ENCODE measurements around the gene MAP3K4. TPM values are rescaled to one million over a fixed set of nuclear protein-coding genes. Genes with fewer than 3 reads are reported as not detected.

MAP3K4 gene
- total RNA-seq, 4 donors from 2014 or later: 24.3 to 99.0 (median 37.4) TPM

DNA sequence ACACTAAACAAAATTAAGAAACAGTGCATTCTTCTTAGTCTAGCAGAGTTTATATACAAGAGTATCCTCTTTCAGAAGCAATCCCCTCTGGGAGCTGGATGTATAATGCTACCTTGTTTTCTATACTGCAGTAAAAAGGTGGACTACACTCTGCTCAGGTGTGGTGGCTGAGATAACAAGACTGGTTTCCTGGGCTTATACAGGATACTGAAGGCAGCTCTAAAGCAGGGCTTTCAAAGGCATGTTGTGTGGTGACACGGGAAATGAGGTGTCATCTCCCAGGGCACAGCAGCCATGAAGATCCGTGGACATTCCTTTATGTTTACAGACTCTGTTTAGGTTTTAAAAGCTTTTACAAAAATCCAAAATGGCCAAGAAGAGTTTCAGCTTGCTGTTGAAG, 136.7 kb downstream of the MAP3K4 start:
- H3K36me3 ChIP-seq: peaks cover 0 to 17% (median 0%) of the 10 kb centered on the region in 3 donors
- H3K27me3 ChIP-seq: no peaks in the 10 kb centered on the region
- no peak for DNase-seq
- no peaks in the 10 kb centered on the region for H3K9me3 ChIP-seq
- no peaks in the 10 kb centered on the region for H3K4me1 ChIP-seq
- TF ChIP-seq, protein P1, sequence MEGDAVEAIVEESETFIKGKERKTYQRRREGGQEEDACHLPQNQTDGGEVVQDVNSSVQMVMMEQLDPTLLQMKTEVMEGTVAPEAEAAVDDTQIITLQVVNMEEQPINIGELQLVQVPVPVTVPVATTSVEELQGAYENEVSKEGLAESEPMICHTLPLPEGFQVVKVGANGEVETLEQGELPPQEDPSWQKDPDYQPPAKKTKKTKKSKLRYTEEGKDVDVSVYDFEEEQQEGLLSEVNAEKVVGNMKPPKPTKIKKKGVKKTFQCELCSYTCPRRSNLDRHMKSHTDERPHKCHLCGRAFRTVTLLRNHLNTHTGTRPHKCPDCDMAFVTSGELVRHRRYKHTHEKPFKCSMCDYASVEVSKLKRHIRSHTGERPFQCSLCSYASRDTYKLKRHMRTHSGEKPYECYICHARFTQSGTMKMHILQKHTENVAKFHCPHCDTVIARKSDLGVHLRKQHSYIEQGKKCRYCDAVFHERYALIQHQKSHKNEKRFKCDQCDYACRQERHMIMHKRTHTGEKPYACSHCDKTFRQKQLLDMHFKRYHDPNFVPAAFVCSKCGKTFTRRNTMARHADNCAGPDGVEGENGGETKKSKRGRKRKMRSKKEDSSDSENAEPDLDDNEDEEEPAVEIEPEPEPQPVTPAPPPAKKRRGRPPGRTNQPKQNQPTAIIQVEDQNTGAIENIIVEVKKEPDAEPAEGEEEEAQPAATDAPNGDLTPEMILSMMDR (IDR thresholded peaks at IDR 0.05): no peak
- no peak for TF ChIP-seq POLR2A (IDR thresholded peaks at IDR 0.05)
- no peak overlapping the region for H3K27ac ChIP-seq
- H3K4me3 ChIP-seq: no peak overlapping the region

DNA sequence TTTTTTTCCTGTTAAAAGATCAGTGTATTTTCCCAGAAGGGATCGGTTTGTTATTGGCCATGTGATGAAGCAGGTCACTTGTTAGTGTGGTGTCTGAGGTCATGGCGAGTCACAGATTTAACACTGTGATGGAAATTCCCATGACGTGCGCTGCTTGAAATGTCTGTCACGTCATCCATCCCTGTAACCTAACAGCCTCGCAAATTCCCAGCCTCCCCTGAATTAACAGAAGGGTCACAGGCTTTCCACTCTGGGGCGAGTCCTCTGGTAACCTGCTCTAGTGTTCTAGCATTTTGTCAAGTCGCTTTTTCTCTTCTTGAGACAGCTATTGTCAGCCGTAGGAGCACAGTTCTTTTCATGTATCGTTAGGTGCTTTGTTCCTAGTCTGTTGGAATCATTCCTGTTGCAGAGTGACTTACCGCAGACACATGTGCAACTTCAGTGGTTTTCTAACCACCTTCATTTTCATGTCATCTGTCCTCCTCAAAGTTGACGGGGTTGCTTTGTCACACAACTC, 137.2 kb downstream of the MAP3K4 start:
- no peak overlapping the region for H3K4me3 ChIP-seq
- TF ChIP-seq, protein P1 (IDR thresholded peaks at IDR 0.05): no peak
- TF ChIP-seq POLR2A (IDR thresholded peaks at IDR 0.05): no peak
- no peak overlapping the region for H3K27ac ChIP-seq
- H3K4me1 ChIP-seq: no peaks in the 10 kb centered on the region
- DNase-seq: no peak
- no peaks in the 10 kb centered on the region for H3K27me3 ChIP-seq
- H3K36me3 ChIP-seq: peaks cover 0 to 13% (median 0%) of the 10 kb centered on the region in 3 donors
- H3K9me3 ChIP-seq: no peaks in the 10 kb centered on the region

DNA sequence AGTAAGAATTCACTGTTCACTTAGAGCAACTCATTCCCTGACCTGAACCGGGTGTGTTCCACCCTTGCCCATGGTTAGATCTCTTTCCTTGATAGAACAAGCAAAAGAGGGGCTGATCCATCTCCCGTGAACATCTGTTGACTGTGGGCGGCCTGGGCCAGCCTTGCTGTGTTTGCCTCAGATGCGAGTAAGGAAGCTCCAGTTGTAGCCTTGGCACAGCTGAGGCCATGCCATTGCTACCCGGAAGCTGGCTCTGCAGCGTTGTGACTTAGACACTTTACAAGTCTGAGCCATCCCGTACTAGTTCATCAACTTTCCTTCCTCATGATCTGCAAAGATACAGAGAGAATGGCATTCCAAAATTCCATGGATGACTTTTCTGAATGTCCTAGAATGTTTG, 139.0 kb downstream of the MAP3K4 start:
- Histone ChIP-seq H3K27me3 (no peaks in the 10 kb centered on the region), H3K36me3 (peaks cover 0 to 13% (median 0%) of the 10 kb centered on the region in 3 donors), H3K4me1 (no peaks in the 10 kb centered on the region), H3K27ac (no peak overlapping the region), H3K4me3 (no peak overlapping the region), H3K9me3 (no peaks in the 10 kb centered on the region)
- DNase-seq: no peak
- TF ChIP-seq, protein P1 (IDR thresholded peaks at IDR 0.05): no peak
- TF ChIP-seq POLR2A (IDR thresholded peaks at IDR 0.05): no peak

DNA sequence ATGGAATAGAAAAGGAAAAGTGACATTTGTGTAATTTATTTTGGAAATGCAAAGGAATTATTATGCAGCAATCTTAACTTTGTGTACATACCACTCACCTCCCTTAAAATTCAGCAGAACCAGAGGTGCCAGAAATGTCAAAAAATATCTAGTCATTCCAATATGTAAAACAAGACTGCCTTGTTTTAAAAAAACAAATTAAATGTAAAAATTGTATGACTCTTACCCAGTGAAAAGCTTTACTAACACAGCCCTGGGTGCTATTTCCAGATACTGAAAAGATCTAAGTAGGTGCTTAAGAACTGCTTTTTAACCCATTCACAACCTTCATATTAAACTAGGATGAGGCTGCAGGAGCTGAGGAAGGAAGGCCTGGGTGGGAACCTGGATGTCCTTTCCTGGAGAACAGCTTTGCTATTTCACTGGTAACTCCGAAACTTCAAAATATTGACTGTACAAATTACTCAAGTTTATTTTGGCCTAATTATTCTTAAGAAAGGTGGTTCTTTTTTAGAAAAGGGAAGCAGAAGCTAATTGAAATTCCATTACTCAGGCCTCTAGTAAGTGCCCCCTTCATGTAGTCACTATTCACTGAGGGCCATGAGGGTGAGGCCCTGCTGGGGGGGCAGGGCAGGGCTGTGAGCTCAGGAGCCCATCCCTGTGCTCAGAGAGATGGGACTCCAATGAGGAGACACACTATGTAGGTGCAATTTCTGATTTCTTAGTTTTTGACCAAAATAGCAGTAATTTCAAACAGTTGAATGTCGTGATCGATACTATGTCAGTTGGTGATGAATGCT, 139.6 kb downstream of the MAP3K4 start:
- H3K4me3 ChIP-seq: no peak overlapping the region
- no peaks in the 10 kb centered on the region for H3K4me1 ChIP-seq
- no peaks in the 10 kb centered on the region for H3K9me3 ChIP-seq
- no peak overlapping the region for H3K27ac ChIP-seq
- H3K27me3 ChIP-seq: no peaks in the 10 kb centered on the region
- no peak for TF ChIP-seq POLR2A (IDR thresholded peaks at IDR 0.05)
- TF ChIP-seq, protein P1 (IDR thresholded peaks at IDR 0.05): no peak
- DNase-seq: no peak
- H3K36me3 ChIP-seq: peaks cover 0 to 13% (median 0%) of the 10 kb centered on the region in 3 donors

DNA sequence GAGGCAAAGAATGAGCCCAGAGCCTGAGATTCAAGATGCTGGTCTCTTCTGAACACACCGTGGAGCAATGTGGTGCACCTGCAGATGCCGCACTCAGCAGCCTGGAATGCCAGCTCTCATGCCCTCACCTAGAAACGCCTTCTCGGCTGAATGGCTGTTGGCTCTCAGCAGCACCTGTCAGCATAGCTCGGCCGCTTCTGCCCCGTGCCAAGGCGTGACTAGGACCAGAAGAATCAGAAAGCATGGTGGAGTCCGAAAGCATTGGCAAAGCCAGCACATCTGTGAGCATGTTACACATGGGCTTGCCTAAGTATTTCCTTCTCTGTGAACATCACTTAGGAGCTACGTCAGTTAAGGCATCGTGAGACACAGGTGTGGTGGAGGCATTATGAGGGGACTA, 140.8 kb downstream of the MAP3K4 start:
- no peaks in the 10 kb centered on the region for H3K4me1 ChIP-seq
- H3K9me3 ChIP-seq: no peaks in the 10 kb centered on the region
- no peak for TF ChIP-seq POLR2A (IDR thresholded peaks at IDR 0.05)
- TF ChIP-seq, protein P1 (IDR thresholded peaks at IDR 0.05): no peak
- H3K36me3 ChIP-seq: peaks cover 0 to 10% (median 0%) of the 10 kb centered on the region in 3 donors
- DNase-seq: no peak
- no peaks in the 10 kb centered on the region for H3K27me3 ChIP-seq
- H3K4me3 ChIP-seq: no peak overlapping the region
- no peak overlapping the region for H3K27ac ChIP-seq

Measured in Peyer's patch (tissue), 4 donors.